Activated CD4-positive, alpha-beta memory T cell treated with anti-CD3 and anti-CD28 coated beads, Interleukin-2, amount 10 ng/mL, durations not matched to agents 7 days and 5 days (primary cell): ENCODE results near the gene ZNF213. TPM values are rescaled to one million over a fixed set of nuclear protein-coding genes. Genes with fewer than 3 reads are reported as not detected.
A peak's percentile ranks its signal among the peaks of the same experiment; 100 is the strongest.

ENCODE experiments used
- CTCF ChIA-PET: fragments of 350-600 bp; sonication (Branson Sonifier 250); formaldehyde crosslinking; loops from one replicate; lab custom pipeline; 2021; ENCODE audit warnings: antibody characterized with exemption, inconsistent platforms; lab: Charles Lee
- POLR2A ChIA-PET: fragments of 350-600 bp; sonication (Branson Sonifier 250); formaldehyde crosslinking; loops from one replicate; lab custom pipeline; 2021; ENCODE audit warnings: antibody characterized with exemption; lab: Charles Lee
- DNase-seq: peaks from one replicate; pipeline ENCODE4 v3.0.0-alpha.2; 2020
- H3K27ac Mint-ChIP-seq: one replicate; pipeline ENCODE4 v1.8.0; 2021; ENCODE audit warnings: mild to moderate bottlenecking, mixed read lengths
- H3K27me3 Mint-ChIP-seq: one replicate; pipeline ENCODE4 v1.8.0; 2021; ENCODE audit warnings: mixed read lengths
- H3K36me3 Mint-ChIP-seq: one replicate; pipeline ENCODE4 v1.8.0; 2021; ENCODE audit warnings: low read depth, mixed read lengths
- H3K4me1 Mint-ChIP-seq: one replicate; pipeline ENCODE4 v1.8.0; 2021; ENCODE audit warnings: mixed read lengths
- H3K4me3 Mint-ChIP-seq: one replicate; pipeline ENCODE4 v1.8.0; 2021; ENCODE audit warnings: mild to moderate bottlenecking, mixed read lengths
- H3K9me3 Mint-ChIP-seq: one replicate; pipeline ENCODE4 v1.8.0; 2021; ENCODE audit warnings: mixed read lengths
- total RNA-seq, 2 experiments: library from RNA; stranded (reverse); gene quantifications; one replicate each; pipeline ENCODE4 v1.2.3, GENCODE V29; 2021

Gene ZNF213
- total RNA-seq, 2 experiments from 2014 or later = 10.5 to 11.6 TPM

DNA sequence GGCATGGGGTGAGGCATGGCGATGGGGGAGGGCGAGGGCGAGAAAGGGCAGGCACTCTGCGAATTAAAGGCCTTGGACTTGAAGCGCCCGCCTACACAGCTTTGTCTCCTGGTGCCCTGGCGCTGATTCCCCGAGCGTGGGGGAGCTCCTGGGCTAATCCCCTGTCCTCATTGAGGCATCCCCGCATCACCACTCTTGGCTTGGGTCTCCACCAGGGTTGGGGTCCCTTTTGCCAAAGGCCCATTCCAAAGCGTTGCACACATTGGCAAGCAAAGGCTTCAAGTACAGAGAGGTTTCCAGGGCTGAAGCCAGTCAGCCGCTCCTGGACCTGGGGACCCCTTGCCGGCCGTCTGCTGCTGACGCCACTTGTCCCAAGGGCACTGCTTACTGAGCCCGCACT, 14.4 kb upstream of the ZNF213 start:
- ChIA-PET POLR2A (interaction anchor here (1.0 to 1.8 kb wide), 3 partner anchors 14 to 29 kb away, joined by 3 to 5 read pairs (median 3); no protein-coding TSS in a partner anchor), CTCF (interaction anchor here (1.6 to 2.2 kb wide), 2 partner anchors 9 to 24 kb away, joined by 6 to 7 read pairs; no protein-coding TSS in a partner anchor)
- H3K4me1 Mint-ChIP-seq = peaks cover 19% of the 10 kb centered on the region
- no peak for DNase-seq
- no peak overlapping the region for H3K4me3 Mint-ChIP-seq
- peaks cover 4% of the 10 kb centered on the region for H3K36me3 Mint-ChIP-seq
- no peaks in the 10 kb centered on the region for H3K27me3 Mint-ChIP-seq
- no peak overlapping the region for H3K27ac Mint-ChIP-seq
- H3K9me3 Mint-ChIP-seq = no peaks in the 10 kb centered on the region

DNA sequence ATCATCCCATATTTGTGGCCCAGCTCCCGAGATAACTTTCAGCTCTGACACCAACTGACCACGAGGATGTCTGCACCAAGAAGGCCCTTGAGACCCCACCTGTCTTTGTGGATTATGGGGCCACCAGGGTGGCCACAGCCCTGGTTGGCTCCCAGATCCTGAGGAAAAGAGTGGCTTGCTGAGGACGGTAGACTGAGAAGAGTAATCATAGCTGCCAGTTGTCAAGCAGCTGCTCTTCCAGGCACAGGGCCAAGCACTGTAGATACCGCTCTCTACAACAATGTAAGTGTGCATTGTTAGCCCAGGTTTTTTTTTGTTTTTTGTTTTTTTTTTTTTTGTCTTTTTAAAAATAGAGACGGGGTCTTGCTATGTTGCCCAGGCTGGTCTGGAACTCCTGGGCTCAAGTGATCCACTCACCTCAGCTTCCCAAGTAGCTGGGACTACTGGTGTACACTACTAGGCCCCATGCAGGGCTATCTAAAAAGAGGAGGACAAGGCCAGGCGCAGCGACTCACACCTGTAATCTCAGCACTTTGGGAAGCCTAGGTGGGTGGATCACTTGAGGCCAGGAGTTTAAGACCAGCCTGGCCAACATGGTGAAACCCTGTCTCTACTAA, 12.9 kb upstream of the ZNF213 start:
- Mint-ChIP-seq H3K27ac (no peak overlapping the region), H3K4me3 (no peak overlapping the region), H3K36me3 (peaks cover 8% of the 10 kb centered on the region), H3K4me1 (peaks cover 29% of the 10 kb centered on the region), H3K27me3 (no peaks in the 10 kb centered on the region), H3K9me3 (no peaks in the 10 kb centered on the region)
- ChIA-PET POLR2A (interaction anchor here (1.0 to 1.5 kb wide), 5 partner anchors 13 to 216 kb away, joined by 3 to 6 read pairs (median 4); partner anchors contain the start of gene ZNF213), CTCF (interaction anchor here (1.2 to 1.8 kb wide), 3 partner anchors 20 to 62 kb away, joined by 5 to 10 read pairs (median 5); no protein-coding TSS in a partner anchor)
- DNase-seq = no peak

DNA sequence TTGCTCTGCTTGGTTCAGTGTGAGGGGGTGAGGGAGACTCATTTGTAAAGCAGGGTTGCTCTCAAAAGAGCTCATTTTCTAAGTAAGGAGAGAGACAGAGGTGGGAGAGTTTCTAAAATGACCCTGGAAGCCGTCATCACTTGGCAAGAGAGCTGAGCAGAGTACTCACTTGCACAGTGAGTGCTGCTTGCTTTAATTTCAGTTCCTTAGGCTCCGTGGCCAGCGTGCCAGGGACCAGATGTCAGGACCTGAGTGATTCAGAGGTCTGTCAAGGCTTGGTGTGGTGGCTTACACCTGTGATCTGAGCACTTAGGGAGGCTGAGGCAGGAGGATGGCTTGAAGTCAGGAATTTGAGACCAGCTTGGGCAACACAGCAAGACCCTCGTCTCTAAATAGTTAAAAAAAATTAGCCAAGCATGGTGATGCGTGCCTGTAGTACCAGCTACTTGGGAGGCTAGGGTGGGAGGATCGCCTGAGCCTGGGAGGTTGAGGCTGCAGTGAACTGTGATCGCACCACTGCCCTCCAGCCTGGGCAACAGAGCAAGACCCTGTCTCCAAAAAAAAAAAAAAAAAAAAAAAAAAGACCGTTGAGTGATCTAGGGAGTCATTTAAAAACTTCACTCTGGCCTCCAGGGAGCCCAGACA, 11.8 kb upstream of the ZNF213 start:
- peak overlapping the region; percentile 33 for H3K27ac Mint-ChIP-seq
- peak overlapping the region; percentile 88 for H3K4me3 Mint-ChIP-seq
- POLR2A ChIA-PET = interaction anchor here (0.6 to 1.6 kb wide), 7 partner anchors 12 to 217 kb away, joined by 3 to 5 read pairs (median 4); partner anchors contain the start of genes IL32 and ZNF213
- DNase-seq = no peak
- no peaks in the 10 kb centered on the region for H3K9me3 Mint-ChIP-seq
- CTCF ChIA-PET = interaction anchor here (0.5 to 1.8 kb wide), 6 partner anchors 21 to 1417 kb away, joined by 3 to 10 read pairs (median 4); partner anchors contain the start of genes MAPK8IP3 and TNFRSF12A
- peaks cover 39% of the 10 kb centered on the region for H3K4me1 Mint-ChIP-seq
- no peaks in the 10 kb centered on the region for H3K27me3 Mint-ChIP-seq
- peaks cover 17% of the 10 kb centered on the region for H3K36me3 Mint-ChIP-seq

DNA sequence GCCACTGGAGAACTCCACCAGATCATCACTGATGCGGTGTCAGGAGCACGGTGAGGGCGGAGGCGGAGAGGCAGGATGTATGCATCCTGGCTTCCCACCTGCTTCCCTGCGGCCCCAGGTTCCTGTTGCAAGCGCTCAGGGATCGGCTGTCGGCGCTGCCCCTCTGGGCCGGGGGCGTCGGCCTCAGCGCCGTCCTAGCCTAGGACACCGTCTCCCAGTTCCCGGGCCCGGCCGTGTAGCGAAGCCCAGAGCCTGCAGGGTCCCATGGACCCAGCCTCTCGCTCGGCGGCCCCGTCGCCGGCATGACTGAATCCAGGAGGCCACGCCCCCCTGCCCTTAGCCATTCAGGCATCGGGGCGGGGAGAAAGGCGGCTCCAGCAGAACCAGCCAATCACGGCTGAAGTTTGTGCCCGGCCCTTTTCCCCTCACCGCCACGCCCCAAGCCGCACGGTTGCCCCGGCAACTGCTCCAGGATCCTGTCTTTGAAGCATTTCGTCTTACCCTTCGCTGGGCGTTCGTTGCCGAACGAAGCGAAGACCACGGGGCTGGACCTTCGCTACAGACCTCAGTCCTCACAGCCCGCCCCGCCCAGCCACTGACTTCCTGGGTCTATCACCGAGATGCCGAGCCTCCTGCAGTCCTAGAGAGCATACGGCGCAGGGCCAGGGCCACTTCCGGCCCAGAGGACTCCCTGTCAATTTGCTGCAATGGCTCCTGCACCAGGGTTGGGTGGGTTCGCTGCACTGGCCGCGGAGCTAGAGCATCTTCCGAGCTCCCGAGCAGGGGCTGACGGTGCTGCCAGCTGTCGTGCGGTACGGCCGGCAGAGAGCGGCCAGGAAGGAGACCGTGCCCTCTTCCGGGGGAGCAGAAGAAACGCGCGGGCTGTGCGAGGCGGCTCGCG, 10.6 kb upstream of the ZNF213 start:
- ChIA-PET POLR2A (interaction anchor here (0.7 to 6.6 kb wide), 13 partner anchors 11 to 103 kb away, joined by 3 to 100 read pairs (median 5); partner anchors contain the start of genes HCFC1R1, IL32, THOC6 and ZNF213), CTCF (interaction anchor here (0.8 to 11.8 kb wide), 5 partner anchors 11 to 93 kb away, joined by 3 to 254 read pairs (median 177); partner anchors contain the start of genes ZNF213 and ZSCAN10)
- no peaks in the 10 kb centered on the region for H3K9me3 Mint-ChIP-seq
- peak; percentile 98 for DNase-seq
- H3K36me3 Mint-ChIP-seq = peaks cover 20% of the 10 kb centered on the region
- peak overlapping the region; percentile 98 for H3K27ac Mint-ChIP-seq
- no peaks in the 10 kb centered on the region for H3K27me3 Mint-ChIP-seq
- H3K4me3 Mint-ChIP-seq = peak overlapping the region; percentile 88
- peaks cover 48% of the 10 kb centered on the region for H3K4me1 Mint-ChIP-seq

DNA sequence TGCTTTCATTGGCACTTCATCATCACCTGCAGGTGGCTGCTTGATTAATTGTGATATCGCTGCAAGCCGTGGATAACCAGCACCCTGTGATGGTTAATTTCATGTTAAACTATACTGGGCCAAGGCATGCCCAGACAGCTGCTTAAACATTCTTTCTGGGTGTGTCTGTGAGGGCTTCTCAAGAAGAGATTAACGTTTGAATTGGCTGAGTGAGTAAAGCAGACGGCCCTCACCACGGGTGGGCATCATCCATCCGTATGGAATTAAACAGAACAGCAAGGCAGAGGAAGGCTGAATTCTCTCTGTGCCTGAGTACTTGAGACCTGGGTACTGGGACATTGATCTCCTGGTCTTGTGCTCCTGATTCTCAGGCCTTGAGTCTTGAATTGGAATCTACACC, 7.1 kb upstream of the ZNF213 start:
- Mint-ChIP-seq H3K4me3 (peak overlapping the region; percentile 62), H3K27me3 (no peaks in the 10 kb centered on the region), H3K36me3 (peaks cover 34% of the 10 kb centered on the region), H3K9me3 (no peaks in the 10 kb centered on the region), H3K27ac (peak overlapping the region; percentile 11), H3K4me1 (peaks cover 65% of the 10 kb centered on the region)
- POLR2A ChIA-PET = interaction anchor here (0.9 to 6.6 kb wide), 7 partner anchors 25 to 69 kb away, joined by 3 to 100 read pairs (median 4); partner anchors contain the start of gene IL32
- CTCF ChIA-PET = interaction anchor here (1.0 to 11.8 kb wide), 12 partner anchors 10 to 120 kb away, joined by 3 to 254 read pairs (median 23); partner anchors contain the start of genes HCFC1R1, THOC6, TNFRSF12A and ZNF205
- DNase-seq = no peak

DNA sequence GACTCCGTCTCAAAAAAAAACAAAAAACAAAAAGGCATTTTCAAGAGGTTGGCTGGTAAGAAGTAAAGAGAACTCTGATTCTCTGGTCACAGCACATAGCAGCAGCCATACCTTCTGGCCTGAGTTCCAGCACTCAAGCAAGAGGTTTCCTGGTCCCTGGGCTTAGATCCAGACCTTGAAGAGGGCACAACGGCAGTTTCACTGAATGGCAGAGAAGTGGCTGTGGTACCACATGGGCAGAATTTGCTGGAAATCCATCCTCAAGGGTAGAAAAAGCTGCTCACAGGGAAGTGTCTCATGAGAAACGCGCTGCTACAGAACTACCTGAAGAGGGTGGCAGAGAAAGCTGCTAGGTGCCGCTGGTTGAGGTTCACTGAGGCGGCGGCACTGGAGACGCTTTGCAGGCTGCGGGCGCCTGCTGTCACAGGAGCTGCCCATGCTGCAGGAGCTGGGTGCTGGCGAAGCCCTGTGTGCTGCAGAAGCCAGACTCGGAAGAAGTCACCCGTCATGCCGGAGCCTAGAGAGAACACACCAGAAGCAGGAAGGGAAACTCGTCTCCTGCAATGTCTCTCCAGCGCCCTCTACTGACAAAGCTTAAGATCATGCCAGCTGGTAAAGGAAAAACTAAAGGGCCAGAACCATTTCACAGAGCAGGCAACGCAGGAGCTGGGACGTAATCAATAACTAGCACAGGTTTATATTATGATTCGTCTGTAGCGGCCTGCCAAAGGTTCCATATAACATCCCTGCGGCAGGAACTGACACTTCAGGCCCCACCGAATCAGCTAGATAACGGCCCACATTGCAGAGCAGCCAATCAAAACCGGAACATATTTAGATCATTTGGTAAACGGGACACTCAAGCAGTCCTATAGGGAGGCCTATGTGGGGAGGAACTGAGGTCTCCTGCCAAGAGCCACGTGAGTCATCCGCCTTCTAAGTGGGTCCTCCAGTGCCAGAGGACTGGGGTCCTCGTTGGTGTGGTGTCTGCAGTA, 5.4 kb upstream of the ZNF213 start:
- Mint-ChIP-seq H3K36me3 (peaks cover 36% of the 10 kb centered on the region), H3K9me3 (no peaks in the 10 kb centered on the region), H3K4me3 (peak overlapping the region; percentile 91), H3K27me3 (no peaks in the 10 kb centered on the region), H3K4me1 (peaks cover 66% of the 10 kb centered on the region), H3K27ac (peak overlapping the region; percentile 87)
- peak; percentile 82 for DNase-seq
- ChIA-PET POLR2A (interaction anchor here (0.6 to 6.6 kb wide), 32 partner anchors 15 to 272 kb away, joined by 3 to 100 read pairs (median 5); partner anchors contain the start of genes IL32 and ZNF174), CTCF (interaction anchor here (0.6 to 11.8 kb wide), 48 partner anchors 9 to 875 kb away, joined by 3 to 254 read pairs (median 6); partner anchors contain the start of genes CLUAP1, HCFC1R1, IL32 and THOC6)

DNA sequence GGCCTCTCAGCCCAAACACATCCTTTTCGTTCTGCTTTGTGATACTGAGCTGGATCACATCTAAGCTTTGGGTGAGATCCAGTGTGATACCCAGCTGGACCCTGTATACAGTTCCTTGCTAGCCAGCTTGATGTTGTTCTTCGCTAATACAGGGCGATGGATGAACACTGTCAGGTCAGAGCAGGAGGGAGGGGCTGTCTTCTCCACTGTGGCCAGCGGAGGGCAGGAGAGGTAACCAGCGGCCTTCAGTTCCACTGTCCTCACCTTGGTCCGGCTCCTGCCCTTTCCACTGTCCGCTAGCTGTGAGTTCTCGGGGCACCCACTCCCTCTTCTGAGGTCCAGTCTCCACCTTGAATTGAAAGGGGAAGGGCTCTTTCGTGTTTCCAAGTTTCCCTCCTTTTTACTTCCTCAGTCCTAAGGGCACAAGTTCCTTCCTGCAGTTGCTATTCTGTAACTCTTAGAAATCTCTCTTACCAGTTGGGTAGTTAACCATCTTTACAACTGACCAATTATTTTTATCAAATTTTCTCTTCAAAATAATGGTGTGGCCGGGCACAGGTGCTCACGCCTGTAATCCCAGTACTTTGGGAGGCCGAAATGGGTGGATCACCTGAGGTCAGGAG, 3.0 kb upstream of the ZNF213 start:
- ChIA-PET CTCF (interaction anchor here (0.7 to 11.8 kb wide), 14 partner anchors 13 to 312 kb away, joined by 3 to 254 read pairs (median 6); partner anchors contain the start of gene ZSCAN10), POLR2A (interaction anchor here (1.1 to 1.4 kb wide), 4 partner anchors 26 to 73 kb away, joined by 3 to 7 read pairs (median 4); no protein-coding TSS in a partner anchor)
- no peak overlapping the region for H3K4me3 Mint-ChIP-seq
- peaks cover 29% of the 10 kb centered on the region for H3K36me3 Mint-ChIP-seq
- no peaks in the 10 kb centered on the region for H3K9me3 Mint-ChIP-seq
- peak overlapping the region; percentile 38 for H3K27ac Mint-ChIP-seq
- H3K4me1 Mint-ChIP-seq = peaks cover 60% of the 10 kb centered on the region
- H3K27me3 Mint-ChIP-seq = no peaks in the 10 kb centered on the region
- DNase-seq = peak; percentile 51

DNA sequence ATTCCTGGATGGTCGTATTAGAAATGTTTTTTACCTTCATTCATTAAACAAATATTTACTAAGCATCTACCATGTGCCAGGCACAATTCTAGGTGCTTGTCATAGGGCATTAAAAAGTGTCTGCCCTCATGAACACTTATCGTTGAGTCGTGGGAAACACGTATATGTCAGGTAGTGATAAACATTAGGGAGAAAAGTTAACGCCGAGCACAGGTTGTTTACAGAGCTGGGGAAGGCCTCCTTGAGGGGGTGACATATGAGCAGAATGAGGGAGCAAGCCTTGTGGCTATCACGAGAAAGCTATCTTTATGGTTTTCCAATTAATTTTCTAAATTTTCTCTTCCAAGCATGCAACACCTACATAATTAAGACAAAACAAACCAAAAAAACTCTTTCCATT, 985 bp upstream of the ZNF213 start:
- CTCF ChIA-PET = interaction anchor here (2.1 to 11.8 kb wide), 6 partner anchors 16 to 102 kb away, joined by 12 to 254 read pairs (median 39); partner anchors contain the start of gene ZSCAN10
- POLR2A ChIA-PET = interaction anchor here (0.8 to 5.0 kb wide), 28 partner anchors 8 to 164 kb away, joined by 3 to 51 read pairs (median 8); partner anchors contain the start of genes HCFC1R1, IL32, THOC6 and TNFRSF12A
- Mint-ChIP-seq H3K4me1 (peaks cover 46% of the 10 kb centered on the region), H3K27me3 (no peaks in the 10 kb centered on the region), H3K36me3 (peaks cover 22% of the 10 kb centered on the region), H3K27ac (peak overlapping the region; percentile 88), H3K9me3 (no peaks in the 10 kb centered on the region), H3K4me3 (peak overlapping the region; percentile 97)
- no peak for DNase-seq

DNA sequence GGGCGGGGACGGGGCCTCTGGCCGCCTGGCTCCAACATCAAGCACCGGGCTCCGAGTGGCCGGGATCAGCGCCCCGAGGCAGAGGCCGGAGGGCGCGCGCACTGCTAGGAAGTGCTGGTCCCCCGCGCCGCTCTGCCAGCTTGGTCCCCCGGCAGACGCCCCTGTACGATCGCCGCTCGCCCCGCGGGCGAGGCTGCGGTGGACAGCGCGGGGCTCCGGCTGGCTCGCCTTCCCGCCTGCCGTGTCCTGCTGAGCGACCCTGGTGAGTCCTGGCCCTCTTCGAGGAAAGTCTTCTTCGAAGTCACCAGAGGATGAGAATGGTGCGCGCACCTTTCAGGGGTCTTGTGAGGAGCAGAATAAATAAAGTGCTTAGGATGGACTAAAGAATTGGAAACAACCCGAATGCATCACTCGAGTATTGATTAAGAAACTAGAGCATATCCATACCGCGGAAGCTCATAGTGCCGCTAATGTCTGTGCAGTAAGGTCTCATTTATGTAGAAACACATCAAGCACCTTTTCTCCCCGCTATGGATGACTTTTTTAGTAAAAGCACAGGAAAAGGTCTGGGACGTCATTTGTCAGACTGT, 392 bp downstream of the ZNF213 start:
- Mint-ChIP-seq H3K36me3 (peaks cover 19% of the 10 kb centered on the region), H3K27ac (peak overlapping the region; percentile 85), H3K27me3 (no peaks in the 10 kb centered on the region), H3K4me3 (peak overlapping the region; percentile 97), H3K4me1 (peaks cover 33% of the 10 kb centered on the region), H3K9me3 (no peaks in the 10 kb centered on the region)
- no peak for DNase-seq
- POLR2A ChIA-PET = interaction anchor here (0.6 to 5.0 kb wide), 34 partner anchors 9 to 819 kb away, joined by 3 to 51 read pairs (median 6); partner anchors contain the start of genes IL32, KCTD5, PKMYT1 and TNFRSF12A
- CTCF ChIA-PET = interaction anchor here (0.6 to 11.8 kb wide), 24 partner anchors 10 to 322 kb away, joined by 3 to 254 read pairs (median 4); partner anchors contain the start of genes PAQR4 and ZSCAN10

DNA sequence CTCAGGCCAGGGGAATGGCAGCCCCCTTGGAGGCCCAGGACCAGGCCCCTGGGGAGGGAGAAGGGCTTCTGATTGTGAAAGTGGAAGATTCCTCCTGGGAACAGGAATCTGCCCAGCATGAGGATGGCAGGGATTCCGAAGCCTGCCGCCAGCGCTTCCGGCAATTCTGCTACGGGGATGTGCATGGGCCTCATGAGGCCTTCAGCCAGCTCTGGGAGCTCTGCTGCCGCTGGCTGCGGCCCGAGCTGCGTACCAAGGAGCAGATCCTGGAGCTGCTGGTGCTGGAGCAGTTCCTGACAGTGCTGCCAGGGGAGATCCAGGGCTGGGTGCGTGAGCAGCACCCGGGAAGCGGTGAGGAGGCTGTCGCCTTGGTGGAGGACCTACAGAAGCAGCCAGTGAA, 2.4 kb downstream of the ZNF213 start:
- ChIA-PET POLR2A (interaction anchor here (0.6 to 5.0 kb wide), 4 partner anchors 9 to 36 kb away, joined by 3 to 51 read pairs (median 6); no protein-coding TSS in a partner anchor), CTCF (interaction anchor here (1.0 to 7.6 kb wide), 4 partner anchors 8 to 133 kb away, joined by 3 to 56 read pairs (median 4); no protein-coding TSS in a partner anchor)
- Mint-ChIP-seq H3K36me3 (peaks cover 15% of the 10 kb centered on the region), H3K4me1 (peaks cover 23% of the 10 kb centered on the region), H3K9me3 (no peaks in the 10 kb centered on the region), H3K4me3 (no peak overlapping the region), H3K27me3 (no peaks in the 10 kb centered on the region), H3K27ac (no peak overlapping the region)
- no peak for DNase-seq
